Hepatocyte (in vitro differentiated cells): ENCODE results near the gene MACROD2. TPM values are rescaled to one million over a fixed set of nuclear protein-coding genes. Genes with fewer than 3 reads are reported as not detected.

Source experiments
- DNase-seq: peaks from one replicate; pipeline ENCODE4 v3.0.0-alpha.2; 2016; ENCODE audit warnings: low spot score
- H2AFZ ChIP-seq: fragments of 200-600 bp; sonication (generic); 2 replicates; pipeline ENCODE4 v1.6.0; 2016; ENCODE audit warnings: antibody characterized with exemption, mild to moderate bottlenecking
- H3K27ac ChIP-seq: fragments of 200-600 bp; sonication (generic); 2 replicates; pipeline ENCODE4 v1.5.1; 2016; ENCODE audit warnings: mild to moderate bottlenecking
- H3K27me3 ChIP-seq: fragments of 200-600 bp; sonication (generic); 2 replicates; pipeline ENCODE4 v1.6.1; 2016
- H3K36me3 ChIP-seq: fragments of 200-600 bp; sonication (generic); replicated peaks from 2 replicates; pipeline ENCODE4 v1.5.1; 2016; ENCODE audit warnings: low read depth; ENCODE audit not compliant: insufficient read depth
- H3K4me1 ChIP-seq: fragments of 200-600 bp; sonication (generic); 2 replicates; pipeline ENCODE4 v1.5.1; 2016; ENCODE audit warnings: mild to moderate bottlenecking, moderate library complexity; ENCODE audit not compliant: insufficient read depth
- H3K4me2 ChIP-seq: fragments of 200-600 bp; sonication (generic); 2 replicates; pipeline ENCODE4 v1.6.0; 2016
- H3K4me3 ChIP-seq: fragments of 200-600 bp; sonication (generic); 2 replicates; pipeline ENCODE4 v1.5.1; 2016; ENCODE audit warnings: mild to moderate bottlenecking
- H3K79me2 ChIP-seq: fragments of 200-600 bp; sonication (generic); 2 replicates; pipeline ENCODE4 v1.6.0; 2017; ENCODE audit warnings: mild to moderate bottlenecking
- H3K9me2 ChIP-seq: fragments of 200-600 bp; sonication (generic); replicated peaks from 2 replicates; pipeline ENCODE4 v1.6.0; 2017; ENCODE audit warnings: mild to moderate bottlenecking; ENCODE audit not compliant: insufficient read depth
- H3K9me3 ChIP-seq: fragments of 200-600 bp; sonication (generic); 2 replicates; pipeline ENCODE4 v1.5.1; 2016; ENCODE audit warnings: low read depth, mild to moderate bottlenecking
- H4K20me1 ChIP-seq: fragments of 200-600 bp; sonication (generic); 2 replicates; pipeline ENCODE4 v1.6.0; 2016; ENCODE audit warnings: mild to moderate bottlenecking; ENCODE audit not compliant: insufficient read depth, poor library complexity, severe bottlenecking
- EZH2 ChIP-seq: fragments of 200-600 bp; sonication (generic); IDR thresholded peaks from 2 replicates; pipeline ENCODE4 v1.6.1; 2016; ENCODE audit warnings: antibody characterized with exemption, mild to moderate bottlenecking, borderline replicate concordance
- EZH2phosphoT487 ChIP-seq: fragments of 200-600 bp; sonication (generic); IDR thresholded peaks from one replicate; pipeline ENCODE4 v1.6.1; 2018; ENCODE audit warnings: antibody characterized with exemption, mild to moderate bottlenecking, low read depth, moderate library complexity; ENCODE audit not compliant: unreplicated experiment, severe bottlenecking
- WGBS: methylation state at CpG from one replicate; pipeline ENCODE4 v1.1.6; 2016; ENCODE audit warnings: low lambda C conversion rate; ENCODE audit errors: missing lambda C conversion rate; 5-methylcytosine and 5-hydroxymethylcytosine counted together
- polyA plus RNA-seq: library from polyadenylated mRNA; unstranded; fragments of >200 nt; fragmentation: Nextera tagmentation; extraction: Ambion mirVana; gene quantifications from 2 replicates; pipeline ENCODE4 v1.2.1, GENCODE V29; 2016
- total RNA-seq: library from RNA; depleted of rRNA; stranded (reverse); fragments of >200 nt; gene quantifications from 2 replicates; pipeline ENCODE4 v1.2.3, GENCODE V29; 2014
- TF ChIP-seq, protein P1 (sequence below): fragments of 200-600 bp; sonication (generic); IDR thresholded peaks from 2 replicates; pipeline ENCODE4 v1.5.1; 2016; ENCODE audit warnings: antibody characterized with exemption, mild to moderate bottlenecking; ENCODE audit not compliant: poor library complexity

The MACROD2 gene
- total and polyA plus RNA-seq, 2 experiments from 2014 or later = 2.4 to 3.1 TPM

DNA sequence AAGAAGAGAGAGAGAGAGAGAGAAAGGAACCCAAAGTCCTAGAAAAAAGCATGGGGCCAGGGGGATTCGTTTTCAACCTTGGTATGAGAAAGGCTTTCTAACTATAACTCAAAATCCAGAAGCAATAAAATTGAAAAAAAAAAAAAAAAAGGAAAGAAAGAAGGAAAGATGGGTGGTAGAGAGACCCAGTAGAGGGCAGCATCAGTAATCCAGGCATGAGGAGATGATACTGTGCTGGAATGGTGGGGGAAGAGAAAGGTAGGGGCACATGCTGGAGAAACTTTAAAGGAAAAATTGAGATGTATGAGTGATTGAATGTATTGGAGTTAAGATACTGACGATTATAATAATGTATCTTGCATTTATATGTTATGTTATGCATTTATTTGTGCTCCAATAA lies 1382.8 kb downstream of the MACROD2 start:
- no peak overlapping the region for H2AFZ ChIP-seq
- H3K9me2 ChIP-seq = no peaks in the 10 kb centered on the region
- no peak overlapping the region for H3K4me3 ChIP-seq
- peaks cover 2% of the 10 kb centered on the region for H3K4me1 ChIP-seq
- no peak for DNase-seq
- no peaks in the 10 kb centered on the region for H3K79me2 ChIP-seq
- H3K36me3 ChIP-seq = no peaks in the 10 kb centered on the region
- no peaks in the 10 kb centered on the region for H3K9me3 ChIP-seq
- no peaks in the 10 kb centered on the region for H3K27me3 ChIP-seq
- no peak overlapping the region for H3K4me2 ChIP-seq
- WGBS = 66% methylated on average over 2 of the region's 2 CpGs
- no peak for TF ChIP-seq EZH2phosphoT487
- TF ChIP-seq EZH2 = no peak
- TF ChIP-seq, protein P1, sequence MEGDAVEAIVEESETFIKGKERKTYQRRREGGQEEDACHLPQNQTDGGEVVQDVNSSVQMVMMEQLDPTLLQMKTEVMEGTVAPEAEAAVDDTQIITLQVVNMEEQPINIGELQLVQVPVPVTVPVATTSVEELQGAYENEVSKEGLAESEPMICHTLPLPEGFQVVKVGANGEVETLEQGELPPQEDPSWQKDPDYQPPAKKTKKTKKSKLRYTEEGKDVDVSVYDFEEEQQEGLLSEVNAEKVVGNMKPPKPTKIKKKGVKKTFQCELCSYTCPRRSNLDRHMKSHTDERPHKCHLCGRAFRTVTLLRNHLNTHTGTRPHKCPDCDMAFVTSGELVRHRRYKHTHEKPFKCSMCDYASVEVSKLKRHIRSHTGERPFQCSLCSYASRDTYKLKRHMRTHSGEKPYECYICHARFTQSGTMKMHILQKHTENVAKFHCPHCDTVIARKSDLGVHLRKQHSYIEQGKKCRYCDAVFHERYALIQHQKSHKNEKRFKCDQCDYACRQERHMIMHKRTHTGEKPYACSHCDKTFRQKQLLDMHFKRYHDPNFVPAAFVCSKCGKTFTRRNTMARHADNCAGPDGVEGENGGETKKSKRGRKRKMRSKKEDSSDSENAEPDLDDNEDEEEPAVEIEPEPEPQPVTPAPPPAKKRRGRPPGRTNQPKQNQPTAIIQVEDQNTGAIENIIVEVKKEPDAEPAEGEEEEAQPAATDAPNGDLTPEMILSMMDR = no peak
- H4K20me1 ChIP-seq = no peaks in the 10 kb centered on the region
- no peak overlapping the region for H3K27ac ChIP-seq

DNA sequence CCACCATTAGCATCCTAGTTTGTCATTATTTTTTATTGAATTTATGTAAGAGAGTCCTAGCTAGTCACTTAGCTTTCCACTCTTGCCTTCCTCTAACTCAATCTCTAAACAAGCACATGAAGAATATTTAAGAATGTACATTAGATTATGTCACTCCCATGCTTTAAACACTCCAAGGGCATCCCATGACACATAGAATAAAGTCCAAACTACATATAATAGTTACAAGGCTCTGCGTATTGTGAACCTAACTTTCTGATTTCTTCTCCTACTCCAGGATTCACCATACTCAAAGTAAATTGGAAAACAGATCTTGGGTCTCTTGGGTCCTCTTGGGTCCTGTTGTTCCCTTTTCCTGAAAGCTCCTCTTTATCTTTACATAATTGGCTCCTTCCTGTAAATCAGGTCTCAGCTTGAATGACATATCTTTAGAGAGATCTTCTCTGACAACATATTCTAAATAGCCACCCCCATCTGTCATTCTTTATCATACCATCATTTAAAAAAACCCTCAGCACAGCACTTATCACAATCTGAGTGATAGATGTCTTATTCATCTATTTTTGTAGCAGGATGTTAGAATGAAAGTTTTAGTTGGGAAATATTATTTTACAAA lies 1384.5 kb downstream of the MACROD2 start:
- DNase-seq = no peak
- no peaks in the 10 kb centered on the region for H3K27me3 ChIP-seq
- 97% methylated on average over 1 of the region's 1 CpG for WGBS

DNA sequence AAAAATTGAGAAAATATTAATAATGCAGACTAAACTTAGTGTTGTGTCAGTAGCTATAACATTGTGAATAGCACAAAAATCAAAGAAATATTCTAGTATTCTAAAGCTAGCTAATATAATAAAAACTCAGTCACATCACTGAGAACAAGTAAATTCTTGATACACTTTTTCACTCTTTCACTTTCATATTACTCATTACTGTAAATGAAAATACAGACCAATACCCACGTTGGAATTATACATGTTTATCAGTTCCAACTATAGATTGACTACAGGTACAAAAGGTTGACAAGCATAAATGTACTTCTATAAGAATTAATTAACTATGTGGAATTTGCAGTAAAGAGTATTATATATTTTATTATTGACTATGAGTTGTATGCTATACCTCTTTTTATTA lies 1385.5 kb downstream of the MACROD2 start:
- Histone ChIP-seq H3K27me3 (no peaks in the 10 kb centered on the region), H3K27ac (no peak overlapping the region), H3K4me2 (no peak overlapping the region), H2AFZ (no peak overlapping the region), H3K4me1 (peaks cover 2% of the 10 kb centered on the region), H3K4me3 (no peak overlapping the region), H4K20me1 (no peaks in the 10 kb centered on the region), H3K36me3 (no peaks in the 10 kb centered on the region), H3K79me2 (no peaks in the 10 kb centered on the region), H3K9me2 (no peaks in the 10 kb centered on the region), H3K9me3 (no peaks in the 10 kb centered on the region)
- 95% methylated on average over 1 of the region's 1 CpG for WGBS
- no peak for TF ChIP-seq EZH2
- TF ChIP-seq EZH2phosphoT487 = no peak
- TF ChIP-seq, protein P1 = no peak
- no peak for DNase-seq

More for the DNA sequence above, 1384.5 kb downstream of the MACROD2 start:
- H3K9me2 ChIP-seq = no peaks in the 10 kb centered on the region
- H2AFZ ChIP-seq = no peak overlapping the region
- H3K36me3 ChIP-seq = no peaks in the 10 kb centered on the region
- H3K9me3 ChIP-seq = no peaks in the 10 kb centered on the region
- no peak overlapping the region for H3K27ac ChIP-seq
- no peaks in the 10 kb centered on the region for H3K79me2 ChIP-seq
- TF ChIP-seq, protein P1 = no peak
- TF ChIP-seq EZH2phosphoT487 = no peak
- TF ChIP-seq EZH2 = no peak
- no peak overlapping the region for H3K4me3 ChIP-seq
- peaks cover 2% of the 10 kb centered on the region for H3K4me1 ChIP-seq
- no peaks in the 10 kb centered on the region for H4K20me1 ChIP-seq
- no peak overlapping the region for H3K4me2 ChIP-seq

DNA sequence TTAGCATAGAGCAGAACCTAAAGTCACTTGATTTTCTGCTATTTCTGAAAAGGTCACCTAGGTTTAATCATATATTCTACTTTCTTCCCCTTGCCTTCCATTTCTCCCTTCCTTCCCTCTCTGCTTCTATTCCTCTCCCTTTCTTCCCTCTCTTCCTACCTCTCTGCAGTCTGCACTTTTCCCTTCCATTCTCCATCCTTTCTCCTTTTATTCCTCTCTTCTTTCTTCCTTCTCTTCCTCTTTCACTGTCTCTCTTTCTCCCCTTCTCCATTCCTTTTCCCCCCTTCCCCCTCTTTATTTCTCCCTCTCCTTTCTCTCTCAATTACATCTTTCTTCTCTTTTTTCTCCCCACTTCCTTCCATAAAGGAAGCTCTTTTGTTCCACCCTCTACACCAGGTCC lies 1391.9 kb downstream of the MACROD2 start:
- TF ChIP-seq, protein P1 = no peak
- TF ChIP-seq EZH2phosphoT487 = no peak
- no peak for TF ChIP-seq EZH2
- Histone ChIP-seq H3K4me1 (no peaks in the 10 kb centered on the region), H2AFZ (no peak overlapping the region), H3K79me2 (no peaks in the 10 kb centered on the region), H4K20me1 (no peaks in the 10 kb centered on the region), H3K27ac (no peak overlapping the region), H3K4me2 (no peak overlapping the region), H3K27me3 (no peaks in the 10 kb centered on the region), H3K36me3 (no peaks in the 10 kb centered on the region), H3K4me3 (no peak overlapping the region), H3K9me2 (no peaks in the 10 kb centered on the region), H3K9me3 (no peaks in the 10 kb centered on the region)
- no peak for DNase-seq
